Panc1 (cell line): ENCODE measurements around the gene AGMAT. TPM values are rescaled to one million over a fixed set of nuclear protein-coding genes. Genes with fewer than 3 reads are reported as not detected.

Experiments used
- ATAC-seq: fragments of 200-7000 bp; cut with Tn5 transposase; 2 replicates; pipeline ENCODE4 v1.9.1; 2020; ENCODE audit warnings: mild to moderate bottlenecking, moderate library complexity
- BruUV-seq: library from RNA; stranded (reverse); fragments of 400-500 nt; replicated peaks from 2 replicates; lab custom pipeline; 2021; lab: Mats Ljungman, UMichigan
- CTCF ChIA-PET: fragments of 300-600 bp; sonication (Branson Sonifier 250); formaldehyde crosslinking; loops from one replicate; lab custom pipeline; 2022; ENCODE audit warnings: antibody characterized with exemption; lab: Charles Lee
- POLR2A ChIA-PET: fragments of 300-600 bp; sonication (Branson Sonifier 250); formaldehyde crosslinking; loops from one replicate; lab custom pipeline; 2022; ENCODE audit warnings: antibody characterized with exemption; lab: Charles Lee
- DNase-seq: peaks from one replicate; pipeline ENCODE4 v3.0.0-alpha.2; 2010; ENCODE audit warnings: low read depth, low spot score
- H3K27ac ChIP-seq: 2 replicates; pipeline ENCODE4 v1.5.1; 2011; ENCODE audit warnings: mild to moderate bottlenecking, low read length, inconsistent platforms
- H3K27me3 ChIP-seq: fragments of 200-500 bp; sonication (Bioruptor generic); 2 replicates; pipeline ENCODE4 v1.6.0; 2014; ENCODE audit warnings: low read length, inconsistent platforms; ENCODE audit not compliant: control insufficient read depth, insufficient read depth
- H3K36me3 ChIP-seq: fragments of 200-500 bp; sonication (Bioruptor generic); 2 replicates; pipeline ENCODE4 v1.5.1; 2014; ENCODE audit warnings: inconsistent platforms, mild to moderate bottlenecking, low read length, moderate library complexity; ENCODE audit not compliant: control insufficient read depth, insufficient read depth
- H3K4me1 ChIP-seq: 2 replicates; pipeline ENCODE4 v1.5.1; 2011; ENCODE audit warnings: inconsistent platforms, mild to moderate bottlenecking, low read length, moderate library complexity; ENCODE audit not compliant: control insufficient read depth, insufficient read depth
- H3K4me3 ChIP-seq, 2 experiments: 2 replicates each; pipeline ENCODE4 v1.5.1; 2011 to 2012; ENCODE audit warnings: low read depth in 2 of 2, low read length in 2 of 2, mild to moderate bottlenecking in 2 of 2, inconsistent platforms in 1 of 2, moderate library complexity in 1 of 2
- H3K9me3 ChIP-seq: fragments of 200-500 bp; sonication (Bioruptor generic); 2 replicates; pipeline ENCODE4 v1.5.1; 2014; ENCODE audit warnings: low read depth, mild to moderate bottlenecking, inconsistent platforms, low read length, moderate library complexity; ENCODE audit not compliant: control insufficient read depth, insufficient read depth
- CTCF ChIP-seq: fragments of 450-650 bp; IDR thresholded peaks from 2 replicates; pipeline ENCODE4 v1.5.1; 2017; ENCODE audit warnings: mild to moderate bottlenecking
- POLR2AphosphoS5 ChIP-seq: IDR thresholded peaks from 2 replicates; pipeline ENCODE4 v1.6.1; 2012; ENCODE audit warnings: mild to moderate bottlenecking, low read depth, low read length, moderate library complexity
- REST ChIP-seq, 2 experiments: IDR thresholded peaks; 2 replicates each; pipeline ENCODE4 v1.6.1; 2011 to 2012; ENCODE audit warnings: low read depth in 2 of 2, control low read depth in 1 of 2, low read length in 1 of 2, mild to moderate bottlenecking in 1 of 2, moderate library complexity in 1 of 2; ENCODE audit not compliant: insufficient read depth in 1 of 2
- SIN3A ChIP-seq: IDR thresholded peaks from 2 replicates; pipeline ENCODE4 v1.6.1; 2012; ENCODE audit warnings: low read depth, mild to moderate bottlenecking, low read length, moderate library complexity, borderline replicate concordance; ENCODE audit not compliant: insufficient read depth
- TCF7L2 ChIP-seq: IDR thresholded peaks from 2 replicates; pipeline ENCODE4 v1.6.1; 2011; ENCODE audit warnings: mild to moderate bottlenecking, low read depth, low read length, inconsistent platforms
- in situ Hi-C: cut with HindIII; loops from 2 replicates; pipeline ENCODE4 v1.10.0; 2016; ENCODE audit warnings: low sequenced_read_pairs, low pct_unique_long_range_greater_than_20kb
- intact Hi-C: fragments of 100-400 bp; cut with micrococcal nuclease; formaldehyde crosslinking; loops from one replicate; pipeline ENCODE4 v1.10.0; 2022; ENCODE audit not compliant: unreplicated experiment
- total RNA-seq: library from RNA; stranded (reverse); gene quantifications from one replicate; pipeline ENCODE4 v1.2.1, GENCODE V29; 2021; ENCODE audit not compliant: unreplicated experiment

Gene AGMAT
- total RNA-seq, 1 experiment from 2014 or later: 3.1 TPM

GRCh38 chr1:15622712-15623373 is 38.0 kb upstream of the AGMAT start:
- ChIA-PET POLR2A (interaction anchor here (0.6 kb wide), 1 partner anchor 67 kb away, joined by 3 read pairs; no protein-coding TSS in a partner anchor), CTCF (no interaction called here)
- Histone ChIP-seq H3K36me3 (peaks cover 8% of the 10 kb centered on the region), H3K27me3 (no peaks in the 10 kb centered on the region), H3K4me3 (no peak overlapping the region), H3K9me3 (no peaks in the 10 kb centered on the region), H3K27ac (no peak overlapping the region; the same call in 1 of the 2 replicates), H3K4me1 (peaks cover 21% of the 10 kb centered on the region)
- ATAC-seq (no peak), DNase-seq (no peak)
- no TSS peak for BruUV-seq
- no peak for TF ChIP-seq REST (IDR thresholded peaks at IDR 0.05; ENCODE audit: insufficient read depth in 1 of 2, low read depth in 2 of 2, low read length in 1 of 2)
- TF ChIP-seq TCF7L2: no peak
- TF ChIP-seq CTCF: no peak
- TF ChIP-seq SIN3A: no peak
- no peak for TF ChIP-seq POLR2AphosphoS5
- intact Hi-C loops (no loop called here), in situ Hi-C loops (no loop called here)

GRCh38 chr1:15621975-15622374 is 37.1 kb upstream of the AGMAT start:
- in situ Hi-C loops: no loop called here
- peaks cover 21% of the 10 kb centered on the region for H3K4me1 ChIP-seq
- no peaks in the 10 kb centered on the region for H3K9me3 ChIP-seq
- no TSS peak for BruUV-seq
- ChIA-PET POLR2A (no interaction called here), CTCF (no interaction called here)
- DNase-seq (no peak), ATAC-seq (no peak)
- TF ChIP-seq POLR2AphosphoS5 (no peak), CTCF (no peak), SIN3A (no peak), TCF7L2 (no peak), REST (IDR thresholded peaks at IDR 0.05; ENCODE audit: insufficient read depth in 1 of 2, low read depth in 2 of 2, low read length in 1 of 2) (no peak)
- no peaks in the 10 kb centered on the region for H3K27me3 ChIP-seq
- intact Hi-C loops: no loop called here
- peaks cover 9% of the 10 kb centered on the region for H3K36me3 ChIP-seq
- H3K27ac ChIP-seq: no peak overlapping the region; the same call in 1 of the 2 replicates
- no peak overlapping the region for H3K4me3 ChIP-seq
